ENCODE measurements around the gene UGDH.

GRCh38 chr4:39568805-39569204 lies 41.6 kb upstream of the UGDH start:
- TF ChIP-seq CTCF (IDR thresholded peaks at IDR 0.05; ENCODE audit: low read length) (no peak), EZH2 (IDR thresholded peaks at IDR 0.05; ENCODE audit: borderline replicate concordance, low read length) (no peak)

Data from OCI-LY1 (cell line).